Esophagus muscularis mucosa (tissue), 4 donors: ENCODE measurements around the gene TAGAP. TPM values are rescaled to one million over a fixed set of nuclear protein-coding genes. Genes with fewer than 3 reads are reported as not detected.

Source experiments
- DNase-seq: peaks from one replicate; pipeline ENCODE4 v3.0.0-alpha.2; 2017; ENCODE audit errors: extremely low spot score
- H3K27ac ChIP-seq, 4 donors: fragments of 200-600 bp; sonication (generic); replicated peaks in 1 of 4; 1 replicate in 3 of 4; 2 replicates in 1 of 4; pipeline ENCODE4 v1.5.1; 2016 to 2019; ENCODE audit warnings: mild to moderate bottlenecking in 1 of 4
- H3K27me3 ChIP-seq, 4 donors: fragments of 200-600 bp; sonication (generic); one replicate each; pipeline versions ENCODE4 v1.5.1 to v1.6.0; 2016 to 2019
- H3K36me3 ChIP-seq, 4 donors: fragments of 200-600 bp; sonication (generic); one replicate each; pipeline ENCODE4 v1.5.1; 2016 to 2019
- H3K4me1 ChIP-seq, 4 donors: fragments of 200-600 bp; sonication (generic); one replicate each; pipeline ENCODE4 v1.5.1; 2016 to 2019
- H3K4me3 ChIP-seq, 4 donors: fragments of 200-600 bp; sonication (generic); 1 replicate in 2 of 4; 2 replicates in 2 of 4; pipeline ENCODE4 v1.5.1; 2016 to 2019; ENCODE audit warnings: mild to moderate bottlenecking in 4 of 4, moderate library complexity in 1 of 4
- H3K9me3 ChIP-seq, 4 donors: fragments of 200-600 bp; sonication (generic); 1 replicate in 3 of 4; 2 replicates in 1 of 4; pipeline ENCODE4 v1.5.1; 2016 to 2019
- CTCF ChIP-seq, 3 experiments: fragments of 200-600 bp in 2 of 3; fragments of 450-650 bp in 1 of 3; sonication (generic) in 2 of 3; IDR thresholded peaks; one replicate each; pipeline ENCODE4 v1.5.1; 2017 to 2019; ENCODE audit warnings: antibody characterized with exemption in 3 of 3, mild to moderate bottlenecking in 2 of 3, moderate library complexity in 1 of 3
- EP300 ChIP-seq: sonication (generic); formaldehyde crosslinking; IDR thresholded peaks from one replicate; pipeline ENCODE4 v1.6.1; 2017; ENCODE audit warnings: antibody characterized with exemption
- POLR2A ChIP-seq: fragments of 450-650 bp; IDR thresholded peaks from one replicate; pipeline ENCODE4 v1.6.1; 2017; ENCODE audit warnings: antibody characterized with exemption, moderate library complexity, mild to moderate bottlenecking, low read depth
- POLR2AphosphoS5 ChIP-seq, 2 donors: sonication (generic); formaldehyde crosslinking; IDR thresholded peaks; one replicate each; pipeline ENCODE4 v1.6.1; 2017; ENCODE audit warnings: antibody characterized with exemption in 2 of 2
- WGBS: methylation state at CpG from one replicate; pipeline ENCODE4 v1.1.5; 2018; 5-methylcytosine and 5-hydroxymethylcytosine counted together
- intact Hi-C: fragments of 100-400 bp; cut with DNase I; formaldehyde crosslinking; loops from one replicate; pipeline ENCODE4 v1.15.1; 2023
- total RNA-seq, 4 donors: library from RNA; depleted of rRNA; stranded (reverse); fragments of >200 nt; gene quantifications; one replicate each; pipeline versions ENCODE4 v1.1.0 to v1.2.1, GENCODE V29; 2016

TAGAP gene
- total RNA-seq, 4 donors from 2014 or later: 1.5 to 3.0 (median 1.9) TPM

- intact Hi-C loops: no loop called here
- H3K9me3 ChIP-seq: peaks cover 0 to under 1% (median 0%) of the 10 kb centered on the region in 4 donors
Observed at GRCh38 chr6:159056432-159056831, 11.6 kb upstream of the TAGAP start.

GRCh38 chr6:159056003-159056402 lies 11.2 kb upstream of the TAGAP start:
- peaks cover 0 to 20% (median 2%) of the 10 kb centered on the region in 4 donors for H3K27me3 ChIP-seq
- no peak for DNase-seq
- no peak overlapping the region for H3K27ac ChIP-seq
- H3K4me1 ChIP-seq: no peaks in the 10 kb centered on the region
- no peak overlapping the region for H3K4me3 ChIP-seq
- no peaks in the 10 kb centered on the region for H3K36me3 ChIP-seq
- H3K9me3 ChIP-seq: no peaks in the 10 kb centered on the region
- TF ChIP-seq POLR2AphosphoS5 (IDR thresholded peaks at IDR 0.05): no peak
- no peak for TF ChIP-seq EP300
- no peak for TF ChIP-seq POLR2A
- TF ChIP-seq CTCF (IDR thresholded peaks at IDR 0.05): no peak
- intact Hi-C loops: no loop called here
- WGBS: 65% methylated on average over 3 of the region's 3 CpGs

More at GRCh38 chr6:159056432-159056831, 11.6 kb upstream of the TAGAP start:
- H3K4me1 ChIP-seq: no peaks in the 10 kb centered on the region
- H3K4me3 ChIP-seq: no peak overlapping the region
- TF ChIP-seq POLR2A: no peak
- no peak for TF ChIP-seq CTCF (IDR thresholded peaks at IDR 0.05)
- TF ChIP-seq EP300: no peak
- TF ChIP-seq POLR2AphosphoS5 (IDR thresholded peaks at IDR 0.05): no peak
- no peak overlapping the region for H3K27ac ChIP-seq
- DNase-seq: no peak
- no peaks in the 10 kb centered on the region for H3K36me3 ChIP-seq
- 40% methylated on average over 2 of the region's 2 CpGs for WGBS
- peaks cover 0 to 25% (median 2%) of the 10 kb centered on the region in 4 donors for H3K27me3 ChIP-seq

- WGBS: 87% methylated on average over 12 of the region's 12 CpGs
- Histone ChIP-seq H3K36me3 (no peaks in the 10 kb centered on the region), H3K4me3 (no peak overlapping the region), H3K4me1 (no peaks in the 10 kb centered on the region), H3K27me3 (peaks cover 0 to 26% (median 2%) of the 10 kb centered on the region in 4 donors), H3K9me3 (no peaks in the 10 kb centered on the region), H3K27ac (no peak overlapping the region)
- TF ChIP-seq POLR2AphosphoS5 (IDR thresholded peaks at IDR 0.05) (no peak), CTCF (IDR thresholded peaks at IDR 0.05) (no peak), EP300 (no peak), POLR2A (no peak)
- no peak for DNase-seq
- intact Hi-C loops: no loop called here
Observed at GRCh38 chr6:159053781-159054398, 9.1 kb upstream of the TAGAP start.

GRCh38 chr6:159052720-159053119 lies 7.9 kb upstream of the TAGAP start:
- H3K4me3 ChIP-seq: no peak overlapping the region
- no peaks in the 10 kb centered on the region for H3K9me3 ChIP-seq
- intact Hi-C loops: no loop called here
- TF ChIP-seq POLR2AphosphoS5 (IDR thresholded peaks at IDR 0.05): no peak
- TF ChIP-seq CTCF (IDR thresholded peaks at IDR 0.05): no peak
- no peak for TF ChIP-seq EP300
- no peak for TF ChIP-seq POLR2A
- H3K36me3 ChIP-seq: no peaks in the 10 kb centered on the region
- H3K27me3 ChIP-seq: peaks cover 0 to 31% (median 2%) of the 10 kb centered on the region in 4 donors
- 54% methylated on average over 3 of the region's 3 CpGs for WGBS
- H3K4me1 ChIP-seq: no peaks in the 10 kb centered on the region
- no peak overlapping the region for H3K27ac ChIP-seq
- no peak for DNase-seq
